Measurements from ENCODE around the gene SMARCC2. TPM values are rescaled to one million over a fixed set of nuclear protein-coding genes. Genes with fewer than 3 reads are reported as not detected.

Gene SMARCC2
- total and polyA plus RNA-seq, 12 donors, result 16.2 to 81.9 (median 60.7) TPM

GRCh38 chr12:56129206-56129941 lies 59.9 kb downstream of the SMARCC2 start:
- WGBS, 2 donors, result 3% methylated on average over 29 of the region's 29 CpGs
- peaks cover 0 to 43% (median 22%) of the 10 kb centered on the region in 9 donors for H3K36me3 ChIP-seq
- H3K27me3 ChIP-seq, result no peaks in the 10 kb centered on the region
- peak overlapping the region; percentile 36 to 94 (median 88) for H3K27ac ChIP-seq
- H3K9me3 ChIP-seq, result no peaks in the 10 kb centered on the region
- intact Hi-C loops (cut with DNase I), result loop anchor here in 6 of 10 donors (2.0 to 10.0 kb wide), 6 partner anchors 13 to 505 kb away; partner anchors contain the start of genes SMARCC2 (in 2 of the 6), SPRYD4 (in 2 of the 6) and BAZ2A (in 1 of the 6)
- DNase-seq, result peak; percentile 70 to 71
- peaks cover 8 to 50% (median 41%) of the 10 kb centered on the region in 9 donors for H3K4me1 ChIP-seq
- no peak for TF ChIP-seq CTCF (IDR thresholded peaks at IDR 0.05)
- peak; percentile 23 to 63 (median 49) for ATAC-seq
- peak overlapping the region; percentile 53 to 94 (median 84) for H3K4me3 ChIP-seq

- Histone ChIP-seq H3K27ac (peak overlapping the region; percentile 36 to 94 (median 88)), H3K36me3 (peaks cover 0 to 38% (median 16%) of the 10 kb centered on the region in 9 donors), H3K4me3 (peak overlapping the region; percentile 53 to 94 (median 84)), H3K4me1 (peaks cover 8 to 57% (median 41%) of the 10 kb centered on the region in 9 donors), H3K9me3 (no peaks in the 10 kb centered on the region), H3K27me3 (no peaks in the 10 kb centered on the region)
- 0% methylated on average over 20 of the region's 20 CpGs for WGBS, 2 donors
- TF ChIP-seq CTCF (IDR thresholded peaks at IDR 0.05), result no peak
- DNase-seq, result peak in 1 of 2 donors; percentile 28
- intact Hi-C loops (cut with DNase I), result loop anchor here in 6 of 10 donors (2.0 to 10.0 kb wide), 6 partner anchors 14 to 506 kb away; partner anchors contain the start of genes SMARCC2 (in 2 of the 6), SPRYD4 (in 2 of the 6) and BAZ2A (in 1 of the 6)
- ATAC-seq, result peak; percentile 4 to 35 (median 10)
Observed at GRCh38 chr12:56128670-56129205, 60.5 kb downstream of the SMARCC2 start.

DNA sequence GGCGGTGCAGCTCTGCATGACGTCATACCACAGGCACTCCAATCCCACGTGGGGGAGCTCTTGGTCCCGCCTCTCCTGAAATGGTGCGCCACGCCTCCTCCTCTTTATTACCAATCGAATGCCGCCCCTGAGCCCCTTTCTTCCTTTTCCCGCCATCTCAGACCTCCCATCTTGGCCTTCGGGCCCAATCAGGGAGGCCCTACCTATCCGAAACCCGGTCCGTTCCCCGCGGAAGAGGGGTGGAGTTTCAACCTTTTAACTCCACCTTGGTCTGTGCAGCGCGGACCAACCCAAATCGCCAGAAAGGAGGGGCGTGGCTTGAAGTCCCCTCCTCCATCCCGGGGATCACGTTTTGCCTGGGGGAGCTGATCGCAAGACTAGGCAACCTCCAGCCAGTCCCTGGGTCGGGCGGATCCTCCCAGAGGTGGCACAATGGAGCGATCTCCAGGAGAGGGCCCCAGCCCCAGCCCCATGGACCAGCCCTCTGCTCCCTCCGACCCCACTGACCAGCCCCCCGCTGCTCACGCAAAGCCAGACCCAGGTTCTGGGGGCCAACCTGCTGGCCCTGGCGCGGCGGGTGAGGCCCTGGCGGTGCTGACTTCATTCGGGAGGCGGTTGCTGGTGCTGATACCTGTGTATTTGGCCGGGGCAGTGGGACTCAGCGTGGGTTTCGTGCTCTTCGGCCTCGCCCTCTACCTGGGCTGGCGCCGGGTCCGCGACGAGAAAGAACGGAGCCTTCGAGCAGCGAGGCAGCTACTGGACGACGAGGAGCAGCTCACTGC lies 61.2 kb downstream of the SMARCC2 start, which contains the start of gene ESYT1:
Gene ESYT1, plus strand, starts transcription at position 380 of the 782 bp plus-strand sequence. Its CDS starts 53 bp downstream, at position 433.
- intact Hi-C loops (cut with DNase I), result loop anchor here in 8 of 10 donors (1.0 to 10.0 kb wide), 10 partner anchors 15 to 507 kb away; partner anchors contain the start of genes MYL6 (in 5 of the 8), SMARCC2 (in 3 of the 8), SPRYD4 (in 2 of the 8) and BAZ2A (in 1 of the 8)
- H3K27ac ChIP-seq, result peak within 1 kb of the TSS; percentile 51 to 94 (median 88)
- H3K4me3 ChIP-seq, result peak within 1 kb of the TSS; percentile 53 to 94 (median 84)
- peaks cover 8 to 61% (median 44%) of the 10 kb centered on the region in 9 donors for H3K4me1 ChIP-seq
- no peaks in the 10 kb centered on the region for H3K27me3 ChIP-seq
- WGBS, 2 donors, result 0% methylated on average over 49 of the region's 49 CpGs
- no peaks in the 10 kb centered on the region for H3K9me3 ChIP-seq
- peak; percentile 94 to 97 (median 96) for ATAC-seq
- H3K36me3 ChIP-seq, result peaks cover 0 to 36% (median 9%) of the 10 kb centered on the region in 9 donors
- DNase-seq, result peak; percentile 95 to 99
- peak in 1 of 9 donors; percentile 18 for TF ChIP-seq CTCF (IDR thresholded peaks at IDR 0.05)

Measured in heart right ventricle (tissue), 16 donors.